HG03558 (cell line): ENCODE data around the gene PDZD2.

Source experiments
- ATAC-seq: cut with Tn5 transposase; IDR thresholded peaks from one replicate; pipeline ENCODE4 v1.9.1; 2021; ENCODE audit warnings: moderate number of reproducible peaks; ENCODE audit not compliant: unreplicated experiment; ENCODE audit errors: extremely low read depth

PDZD2 gene

GRCh38 chr5:31900296-31900865 lies 261.4 kb downstream of the PDZD2 start:
- no peak for ATAC-seq

GRCh38 chr5:31901807-31902530 lies 263.0 kb downstream of the PDZD2 start:
- no peak for ATAC-seq

GRCh38 chr5:31908396-31908795 lies 269.5 kb downstream of the PDZD2 start:
- ATAC-seq, result no peak

- no peak for ATAC-seq
These were observed 270.1 kb downstream of the PDZD2 start for GRCh38 chr5:31909073-31909472.

- no peak for ATAC-seq
These were observed 272.6 kb downstream of the PDZD2 start for GRCh38 chr5:31911291-31912265.

GRCh38 chr5:31913808-31914207 lies 274.9 kb downstream of the PDZD2 start:
- ATAC-seq, result no peak

- no peak for ATAC-seq
These were observed 277.4 kb downstream of the PDZD2 start for GRCh38 chr5:31916327-31916726.

GRCh38 chr5:31918739-31919138 lies 279.8 kb downstream of the PDZD2 start:
- ATAC-seq, result no peak

- ATAC-seq, result no peak
These were observed 282.9 kb downstream of the PDZD2 start for GRCh38 chr5:31921852-31922305.

- ATAC-seq, result no peak
These were observed 285.1 kb downstream of the PDZD2 start for GRCh38 chr5:31924005-31924404.

GRCh38 chr5:31931874-31932273 lies 292.9 kb downstream of the PDZD2 start:
- ATAC-seq, result no peak

GRCh38 chr5:31934156-31934555 lies 295.2 kb downstream of the PDZD2 start:
- no peak for ATAC-seq

- no peak for ATAC-seq
These were observed 296.8 kb downstream of the PDZD2 start for GRCh38 chr5:31935496-31936369.

- no peak for ATAC-seq
These were observed 297.8 kb downstream of the PDZD2 start for GRCh38 chr5:31936683-31937082.

GRCh38 chr5:31937226-31937625 lies 298.3 kb downstream of the PDZD2 start:
- ATAC-seq, result no peak

- ATAC-seq, result no peak
These were observed 298.8 kb downstream of the PDZD2 start for GRCh38 chr5:31937703-31938102.

GRCh38 chr5:31939151-31939550 lies 300.2 kb downstream of the PDZD2 start:
- no peak for ATAC-seq

GRCh38 chr5:31941151-31941755 lies 302.3 kb downstream of the PDZD2 start:
- no peak for ATAC-seq

GRCh38 chr5:31942546-31942945 lies 303.6 kb downstream of the PDZD2 start:
- ATAC-seq, result no peak
